C1 segment of cervical spinal cord (tissue), 14 donors: ENCODE data around the gene CHRNB4.
A peak's percentile ranks its signal among the peaks of the same experiment; 100 is the strongest.
"Not testable (repeated sequence)": the region's sequence is repeated elsewhere in the genome, so short reads cannot be mapped to it uniquely, and the experiment has no call there.

ENCODE experiments used
- DNase-seq, 14 donors: peaks; one replicate each; lab custom pipeline; 2025; lab: John Stamatoyannopoulos, UW

Gene CHRNB4, protein sequence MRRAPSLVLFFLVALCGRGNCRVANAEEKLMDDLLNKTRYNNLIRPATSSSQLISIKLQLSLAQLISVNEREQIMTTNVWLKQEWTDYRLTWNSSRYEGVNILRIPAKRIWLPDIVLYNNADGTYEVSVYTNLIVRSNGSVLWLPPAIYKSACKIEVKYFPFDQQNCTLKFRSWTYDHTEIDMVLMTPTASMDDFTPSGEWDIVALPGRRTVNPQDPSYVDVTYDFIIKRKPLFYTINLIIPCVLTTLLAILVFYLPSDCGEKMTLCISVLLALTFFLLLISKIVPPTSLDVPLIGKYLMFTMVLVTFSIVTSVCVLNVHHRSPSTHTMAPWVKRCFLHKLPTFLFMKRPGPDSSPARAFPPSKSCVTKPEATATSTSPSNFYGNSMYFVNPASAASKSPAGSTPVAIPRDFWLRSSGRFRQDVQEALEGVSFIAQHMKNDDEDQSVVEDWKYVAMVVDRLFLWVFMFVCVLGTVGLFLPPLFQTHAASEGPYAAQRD

DNA sequence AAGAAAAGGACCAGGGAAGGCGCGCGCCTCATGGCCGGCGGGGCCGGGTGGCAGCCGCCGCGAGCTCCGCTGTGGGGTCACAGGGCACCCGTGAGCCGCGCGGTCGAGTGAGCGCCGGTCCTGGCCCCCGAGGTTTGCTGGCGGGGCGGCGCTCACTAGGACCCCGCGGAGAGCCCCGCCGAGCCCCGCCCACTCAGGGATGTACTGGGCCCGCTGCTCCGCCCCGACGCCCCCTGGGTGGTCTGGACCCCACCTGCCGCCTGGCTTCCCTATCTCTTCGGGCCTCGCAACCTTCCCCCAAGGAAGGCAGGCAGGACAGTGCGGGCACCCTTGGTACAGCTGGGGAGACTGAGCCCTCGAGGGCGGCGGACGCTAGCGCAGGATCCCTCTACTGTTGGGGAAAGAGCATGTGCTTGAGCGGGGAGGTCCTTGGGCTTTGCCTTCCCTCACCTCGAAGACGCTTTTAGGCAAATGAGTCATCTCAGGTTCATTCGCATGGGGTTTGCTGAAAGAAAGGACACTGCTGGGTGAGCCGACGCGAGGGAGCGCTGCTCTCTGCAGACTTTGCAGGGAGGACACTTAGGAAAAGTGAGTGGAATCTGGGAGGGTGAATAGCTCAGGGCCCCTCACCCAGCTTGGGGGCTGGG is at the start of gene CHRNB4:
CHRNB4 (minus strand) TSS at position 109 of the 647 bp plus-strand sequence; CDS start at position 32, 77 bp downstream.
- DNase-seq: no peak

DNA sequence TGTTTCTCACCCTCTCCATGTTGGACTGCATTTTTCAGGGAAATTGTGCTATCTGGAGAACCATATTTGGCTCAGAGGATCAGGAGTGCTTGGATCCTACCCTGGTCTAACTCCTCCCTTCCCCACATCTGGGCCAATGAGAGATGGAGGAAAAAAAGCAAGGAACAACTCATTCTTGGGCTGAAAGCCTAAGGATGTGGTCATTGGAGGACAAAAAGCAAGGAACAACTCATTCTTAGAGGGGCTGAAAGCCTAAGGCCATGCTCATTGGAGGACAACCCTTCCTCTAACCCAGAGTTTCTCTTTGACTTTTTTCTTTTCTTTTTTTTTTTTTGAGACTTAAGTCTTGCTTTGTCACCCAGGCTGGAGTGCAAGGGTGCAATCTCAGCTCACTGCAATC is 48.6 kb upstream of the CHRNB4 start:
- DNase-seq: no peak

DNA sequence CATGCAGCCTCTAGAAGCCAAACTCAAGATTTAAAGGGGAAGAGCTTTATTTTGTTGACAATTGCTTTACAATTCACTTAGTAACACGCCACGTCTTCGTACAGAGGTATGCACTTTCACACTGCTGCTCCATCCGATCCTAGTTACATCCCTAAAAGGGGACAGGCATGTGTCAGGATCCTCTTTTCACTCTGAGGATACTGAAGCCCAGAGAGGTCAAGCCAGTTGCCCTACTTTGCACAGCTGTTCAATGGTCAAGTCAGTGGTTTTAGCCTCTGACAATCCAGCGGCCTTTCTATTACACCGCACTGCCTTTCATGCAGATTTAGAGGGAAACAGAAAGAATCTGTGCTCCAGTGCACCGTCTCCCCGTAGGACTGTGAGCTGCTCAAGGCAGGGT is 44.9 kb upstream of the CHRNB4 start:
- no peak for DNase-seq

DNA sequence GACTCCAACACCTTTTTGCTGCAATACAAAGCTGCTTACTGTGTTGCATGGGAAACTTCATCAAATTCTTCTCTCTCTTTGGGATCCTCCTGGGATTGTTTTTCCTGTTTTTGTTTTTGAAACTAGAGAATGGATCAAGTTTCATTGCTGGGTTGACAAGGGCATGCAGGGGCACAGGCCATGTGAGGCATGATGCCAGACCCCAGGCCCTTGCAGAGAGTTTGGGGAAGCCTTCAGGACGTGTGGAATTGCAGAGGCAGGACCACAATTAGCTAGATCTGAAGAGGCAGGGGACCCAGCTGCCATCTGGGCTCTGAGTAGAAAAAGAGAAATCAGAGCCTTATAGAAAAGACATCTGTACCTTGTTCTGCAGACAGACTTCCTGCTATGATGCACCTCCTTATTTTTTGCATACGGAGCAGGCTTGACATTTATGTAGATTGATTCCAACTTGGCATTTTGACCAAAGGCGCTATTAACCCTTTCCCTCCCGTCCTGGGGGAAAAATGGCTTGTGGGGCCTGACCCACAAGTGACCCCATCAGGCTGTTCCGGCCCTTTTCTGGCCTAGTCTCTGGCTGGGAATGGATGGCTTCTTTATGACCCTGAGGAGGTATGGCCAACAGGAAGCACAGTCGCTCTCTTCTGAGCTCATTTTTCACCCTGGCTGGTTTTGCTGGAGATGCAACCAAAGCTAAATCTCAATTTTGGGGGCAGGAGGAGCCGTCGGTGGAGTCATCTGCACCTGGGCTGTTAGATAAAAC is 44.3 kb upstream of the CHRNB4 start:
- no peak for DNase-seq

DNA sequence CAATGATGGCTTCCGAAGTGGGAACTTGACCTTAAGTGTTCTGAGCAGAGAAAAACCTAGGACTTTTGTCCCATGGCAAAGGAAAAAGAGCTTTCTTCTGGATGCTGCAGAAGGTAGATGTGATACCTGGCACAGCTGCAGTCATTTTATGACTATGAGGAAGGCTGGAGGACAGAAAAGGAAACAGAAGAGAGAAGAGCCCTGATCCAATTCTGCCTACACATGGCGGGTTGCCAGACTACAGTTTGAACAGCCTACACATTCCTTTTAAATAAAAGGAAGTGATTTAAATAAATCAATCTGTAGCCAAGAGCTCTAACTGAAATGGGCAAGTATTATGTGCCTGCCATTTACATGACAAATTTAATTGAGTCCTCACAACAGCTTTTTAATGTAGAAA is 43.6 kb upstream of the CHRNB4 start:
- DNase-seq: no peak

DNA sequence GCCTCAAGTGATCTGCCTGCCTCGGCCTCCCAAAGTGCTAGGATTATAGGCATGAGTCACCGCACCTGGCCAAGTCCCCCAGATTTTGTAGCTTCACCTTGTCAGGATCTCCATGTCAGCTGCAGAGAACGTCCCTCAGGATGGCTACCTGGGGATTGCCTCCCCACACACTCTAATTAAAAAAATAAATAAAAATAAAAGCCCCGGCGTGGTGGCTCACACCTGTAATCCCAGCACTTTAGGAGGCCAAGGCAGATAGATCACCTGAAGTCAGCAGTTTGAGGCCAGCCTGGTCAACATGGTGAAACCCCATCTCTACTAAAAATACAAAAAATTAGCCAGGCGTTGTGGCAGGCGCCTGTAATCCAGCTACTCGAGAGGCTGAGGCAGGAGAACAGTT is 42.6 kb upstream of the CHRNB4 start:
- not testable (repeated sequence) for DNase-seq

DNA sequence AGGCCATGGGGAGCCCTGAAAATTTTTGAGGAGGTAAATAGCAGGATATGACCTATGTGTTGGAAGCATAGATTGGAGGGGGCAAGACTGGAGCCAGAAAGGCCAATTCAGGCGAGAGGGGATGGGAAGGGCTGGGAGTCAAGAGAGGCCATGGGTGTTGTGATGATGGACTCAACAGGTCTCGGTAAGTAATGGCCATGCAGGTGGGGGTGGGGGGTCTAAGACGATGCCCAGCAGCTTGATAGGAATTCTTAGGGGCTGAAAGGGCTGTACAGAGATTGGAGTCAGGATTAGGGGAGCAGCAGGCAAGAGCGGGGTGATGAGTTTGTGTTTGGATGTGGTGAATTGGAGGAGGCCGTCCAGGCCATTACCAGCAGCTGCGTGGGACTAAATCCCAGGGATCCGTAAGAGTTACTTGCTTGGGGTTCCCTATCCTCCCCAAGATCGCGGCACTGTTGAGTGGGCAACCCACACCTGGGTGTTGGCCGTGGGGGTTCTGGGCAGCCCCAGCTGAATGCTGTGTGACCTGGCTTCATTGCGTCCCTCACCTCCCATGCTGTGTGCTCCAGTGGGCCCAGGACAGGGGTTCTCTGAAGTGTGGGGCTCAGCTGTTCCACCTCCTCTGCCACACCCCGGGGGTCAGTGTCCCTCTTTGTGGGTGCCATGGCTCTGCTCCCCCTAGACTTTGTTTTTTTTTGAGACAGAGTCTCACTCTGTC is 41.8 kb upstream of the CHRNB4 start:
- no peak for DNase-seq

DNA sequence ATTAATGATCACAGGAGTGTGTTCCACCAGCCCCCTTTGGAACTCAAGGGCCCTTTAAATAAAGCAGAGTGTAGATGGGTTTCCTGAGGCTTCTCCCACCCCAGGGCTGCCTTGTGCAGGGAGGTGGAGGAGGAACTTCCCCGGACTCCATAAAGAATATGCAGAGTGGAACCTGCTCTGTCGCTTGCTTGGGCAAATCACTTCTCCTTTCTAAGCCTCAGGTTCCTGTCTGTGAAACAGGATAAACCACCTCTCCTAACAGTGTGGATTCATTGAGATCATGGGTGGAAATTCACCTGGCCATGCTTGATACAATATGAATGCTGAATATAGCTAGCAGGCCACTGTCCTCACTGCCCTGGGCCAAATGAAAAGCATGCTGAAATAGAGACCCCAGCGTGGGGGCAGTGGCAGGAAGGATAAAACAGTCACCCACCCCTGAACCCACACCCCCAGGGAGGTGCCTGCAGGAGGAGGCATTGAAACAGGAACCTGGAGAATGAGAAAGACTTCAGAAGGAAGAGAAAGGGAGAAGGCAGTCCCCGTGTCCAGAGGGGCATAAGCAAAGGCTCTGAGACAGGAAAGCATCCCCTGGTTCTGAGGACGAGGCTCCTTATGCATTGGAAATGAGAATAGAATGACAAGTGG is 41.1 kb upstream of the CHRNB4 start:
- DNase-seq: no peak

DNA sequence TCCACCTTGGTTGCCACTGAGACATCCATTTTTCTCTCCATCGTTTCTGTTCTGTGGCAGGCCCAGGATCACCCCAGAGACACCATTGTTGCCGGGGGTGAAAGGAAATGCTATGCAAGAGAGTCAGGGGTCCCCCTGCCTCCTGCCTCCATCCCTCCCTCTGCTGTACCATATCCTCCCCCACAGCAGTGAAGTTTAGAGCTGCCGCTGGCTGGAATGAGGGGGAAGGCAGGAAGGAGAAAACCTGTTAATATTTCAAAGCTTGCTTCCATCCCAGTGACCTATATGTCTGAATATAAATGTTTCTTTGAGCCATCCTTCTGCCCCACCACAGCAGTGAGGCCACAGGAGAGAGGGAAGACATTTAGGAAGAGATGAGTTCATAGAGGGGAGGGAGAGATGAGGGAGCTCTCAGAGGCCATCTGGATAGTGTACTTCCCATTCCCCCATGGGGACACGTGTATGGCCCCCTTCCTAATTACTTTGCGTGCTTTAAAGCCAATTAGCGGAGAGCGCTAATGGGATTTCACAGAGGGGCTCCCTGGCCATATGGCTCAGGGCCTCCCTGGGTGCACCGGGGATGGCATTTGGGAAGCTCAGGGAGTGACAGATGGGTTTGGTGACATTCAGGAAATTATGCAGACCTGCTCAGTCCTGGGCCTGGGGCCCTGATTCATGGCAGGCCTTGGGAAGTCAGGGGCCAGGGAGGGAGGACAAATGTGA is 40.4 kb upstream of the CHRNB4 start:
- peak in 3 of 14 donors; percentile 1 to 86 (median 22) for DNase-seq

DNA sequence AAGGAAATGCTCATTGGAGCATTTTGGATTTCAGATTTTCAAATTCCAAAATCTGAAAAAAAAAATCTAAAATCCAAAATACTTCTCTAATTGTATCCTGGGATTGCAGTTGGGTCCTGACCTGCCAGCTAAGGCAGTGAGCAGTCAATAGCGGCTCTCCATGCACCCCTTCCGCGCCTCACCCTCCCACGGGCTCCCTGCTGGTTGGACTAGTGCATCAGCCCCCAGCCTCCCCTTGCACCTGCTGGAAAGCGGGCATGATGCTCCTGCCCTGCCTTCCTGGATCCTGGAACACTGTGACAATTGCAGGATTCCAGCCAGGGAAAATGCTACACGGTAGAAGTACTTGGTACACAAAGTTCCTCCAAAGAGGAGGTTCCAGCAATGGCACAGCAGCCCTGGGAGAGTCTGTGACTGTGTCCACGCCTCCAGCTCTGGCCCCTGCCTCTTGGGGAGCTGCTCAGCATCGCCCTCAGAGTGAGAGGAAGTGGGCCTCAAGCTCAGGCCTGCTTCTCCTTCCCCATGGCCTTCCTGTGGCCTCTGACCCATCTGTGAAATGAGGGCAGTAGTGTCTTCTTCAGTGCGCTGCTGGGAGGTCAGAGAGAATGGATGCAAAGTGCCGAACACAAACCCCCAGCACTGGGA is 39.5 kb upstream of the CHRNB4 start:
- DNase-seq: no peak

DNA sequence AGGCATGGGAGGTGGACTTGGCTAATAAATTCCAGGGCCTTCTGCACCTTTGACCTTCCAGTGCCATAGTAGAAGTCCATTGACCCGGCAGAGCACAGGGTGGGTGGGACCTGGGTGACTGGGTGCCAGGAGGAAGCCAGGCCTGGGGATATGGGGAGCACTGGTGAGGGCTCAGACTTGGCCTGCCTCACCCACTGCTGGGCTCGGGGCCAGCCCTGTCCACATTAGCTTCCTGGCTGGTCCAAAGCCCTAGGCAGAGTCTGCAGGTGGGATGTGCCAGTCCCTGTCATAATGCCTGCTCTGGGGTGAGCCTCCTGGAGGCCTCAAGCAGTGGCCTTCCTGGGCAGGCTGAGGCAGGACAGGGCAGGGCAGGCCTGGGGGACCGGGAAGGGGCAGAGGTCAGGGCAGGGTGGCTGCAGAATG is 38.1 kb upstream of the CHRNB4 start:
- no peak for DNase-seq

DNA sequence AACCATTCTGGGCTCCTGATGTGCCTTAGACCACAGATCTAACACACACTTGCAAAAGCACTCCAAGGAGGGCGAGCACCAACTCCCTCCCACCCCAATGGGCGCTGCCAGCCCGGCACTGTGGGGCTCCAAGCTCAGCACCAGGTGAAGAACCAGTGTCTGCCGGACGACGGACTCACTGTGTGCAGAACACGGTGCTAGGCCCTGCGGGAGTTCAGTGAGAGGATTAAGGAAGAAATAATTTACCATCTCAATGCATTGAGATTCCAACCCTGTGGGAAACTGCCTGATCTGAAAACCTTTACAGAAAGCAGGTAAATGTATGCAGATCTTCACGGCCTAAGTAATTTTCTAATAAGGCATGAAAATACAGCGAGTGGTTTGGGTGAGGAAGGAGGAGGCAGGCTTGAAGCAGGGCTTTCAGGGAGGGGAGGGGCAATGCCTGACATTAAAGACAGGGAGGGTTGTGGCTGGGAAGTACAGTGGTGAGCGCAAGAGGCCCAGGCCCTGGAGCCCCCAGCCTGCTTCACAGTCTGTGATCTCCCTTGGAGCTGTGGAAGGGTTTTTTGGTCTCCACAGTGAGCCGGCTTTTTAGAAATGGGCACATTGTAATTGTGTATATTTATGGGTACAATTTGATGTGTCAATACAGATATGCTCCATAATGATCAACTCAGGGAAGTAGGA is 35.6 kb upstream of the CHRNB4 start:
- DNase-seq: no peak

DNA sequence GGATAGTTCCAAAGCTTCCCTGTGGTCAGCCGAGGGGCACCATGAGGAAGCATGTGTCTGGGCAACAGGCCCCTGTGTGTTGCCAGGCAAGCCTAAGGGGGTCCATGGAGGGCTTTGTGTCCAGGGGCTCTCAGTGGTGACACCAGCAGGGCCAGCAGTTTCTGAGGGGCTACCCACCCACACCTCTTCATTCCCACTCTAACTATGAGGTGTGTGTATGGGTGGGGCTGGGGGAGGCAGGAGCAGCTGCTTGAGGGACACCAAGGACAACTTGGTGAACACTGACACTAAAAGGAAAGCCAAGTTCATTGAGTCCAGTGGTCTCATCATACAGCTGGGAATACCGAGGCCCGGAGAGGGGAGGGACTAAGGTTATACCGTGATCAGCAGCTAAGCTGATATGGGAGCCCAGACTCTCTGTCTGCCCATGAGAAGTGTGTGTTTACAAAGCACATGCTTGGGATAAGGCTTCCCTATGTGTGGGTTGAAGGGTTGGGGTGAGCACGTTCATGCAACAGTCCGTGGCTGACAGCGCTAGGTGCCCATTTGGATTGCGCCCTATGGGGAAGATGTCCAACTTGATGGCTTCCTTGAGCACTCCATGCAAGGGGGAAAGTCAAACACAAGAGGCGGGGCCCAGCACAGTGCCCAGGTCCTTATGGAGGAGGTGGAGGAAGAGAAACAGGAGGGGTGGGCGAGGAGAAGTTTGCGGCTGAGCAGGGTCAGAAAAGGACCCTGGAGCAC is 34.8 kb upstream of the CHRNB4 start:
- DNase-seq: no peak

DNA sequence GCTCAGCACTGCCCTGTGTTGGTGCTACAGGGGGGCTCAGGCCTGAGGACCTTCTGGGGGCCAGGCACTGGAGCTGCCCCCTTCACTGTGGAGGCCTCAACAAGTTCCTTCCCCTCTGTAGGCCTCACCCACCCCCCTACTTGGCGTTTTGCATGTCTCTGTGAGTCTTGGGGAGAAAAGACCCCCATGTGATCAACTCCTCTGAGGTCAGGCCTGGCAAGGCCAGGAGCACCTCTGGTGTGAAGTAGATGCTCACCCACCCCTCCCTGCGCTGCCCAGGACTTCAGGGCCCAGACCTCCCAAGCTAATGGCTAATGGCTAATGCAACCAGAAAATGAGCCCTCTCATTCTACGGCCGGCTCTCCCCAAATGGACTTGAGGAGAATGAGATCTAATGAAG is 34.2 kb upstream of the CHRNB4 start:
- DNase-seq: no peak

DNA sequence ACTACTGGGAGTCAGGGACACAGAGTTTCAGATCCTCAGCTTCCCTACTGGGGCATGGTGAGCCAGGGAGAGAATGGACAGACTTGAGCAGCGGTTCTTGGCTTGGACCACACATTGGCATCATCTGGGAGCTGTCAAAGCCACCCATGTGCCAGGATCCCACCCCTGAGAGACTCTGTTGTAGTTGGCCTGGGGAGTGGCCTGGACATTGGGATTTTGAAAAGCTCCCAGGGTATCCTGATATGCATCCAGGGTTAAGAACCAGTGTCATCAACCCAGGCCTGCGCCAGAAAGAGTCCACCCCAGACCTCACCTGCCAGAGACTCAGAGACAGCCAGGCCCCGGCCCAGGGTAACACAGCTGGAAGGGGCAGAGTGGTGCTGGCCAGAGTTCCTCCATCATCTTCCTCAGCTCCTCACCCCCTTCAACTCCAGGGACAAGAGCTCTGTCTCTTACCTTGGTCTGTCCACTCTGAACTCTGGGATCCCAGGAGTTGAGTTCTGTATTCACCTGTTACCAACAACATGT is 33.0 kb upstream of the CHRNB4 start:
- DNase-seq: no peak

DNA sequence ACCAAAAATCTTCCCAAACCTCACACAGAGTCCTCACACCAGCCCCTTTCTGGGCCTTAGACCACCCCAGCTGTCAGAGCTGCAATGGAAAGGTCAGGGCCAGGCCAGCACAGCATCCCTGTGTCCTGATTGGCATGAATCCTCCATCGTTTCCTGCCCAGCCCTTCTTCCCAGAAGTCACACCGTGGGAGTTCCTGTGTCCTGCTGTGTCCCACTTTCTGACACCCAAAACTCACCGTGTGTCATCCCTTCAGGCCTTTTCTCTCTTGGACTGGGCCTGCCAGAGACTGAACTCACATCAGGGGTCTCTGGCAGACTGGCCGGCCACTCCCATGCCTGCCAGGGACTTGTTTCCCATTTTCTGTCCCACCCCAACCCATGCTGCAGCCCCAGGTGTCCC is 32.5 kb upstream of the CHRNB4 start:
- DNase-seq: peak in 1 of 14 donors; percentile 7

DNA sequence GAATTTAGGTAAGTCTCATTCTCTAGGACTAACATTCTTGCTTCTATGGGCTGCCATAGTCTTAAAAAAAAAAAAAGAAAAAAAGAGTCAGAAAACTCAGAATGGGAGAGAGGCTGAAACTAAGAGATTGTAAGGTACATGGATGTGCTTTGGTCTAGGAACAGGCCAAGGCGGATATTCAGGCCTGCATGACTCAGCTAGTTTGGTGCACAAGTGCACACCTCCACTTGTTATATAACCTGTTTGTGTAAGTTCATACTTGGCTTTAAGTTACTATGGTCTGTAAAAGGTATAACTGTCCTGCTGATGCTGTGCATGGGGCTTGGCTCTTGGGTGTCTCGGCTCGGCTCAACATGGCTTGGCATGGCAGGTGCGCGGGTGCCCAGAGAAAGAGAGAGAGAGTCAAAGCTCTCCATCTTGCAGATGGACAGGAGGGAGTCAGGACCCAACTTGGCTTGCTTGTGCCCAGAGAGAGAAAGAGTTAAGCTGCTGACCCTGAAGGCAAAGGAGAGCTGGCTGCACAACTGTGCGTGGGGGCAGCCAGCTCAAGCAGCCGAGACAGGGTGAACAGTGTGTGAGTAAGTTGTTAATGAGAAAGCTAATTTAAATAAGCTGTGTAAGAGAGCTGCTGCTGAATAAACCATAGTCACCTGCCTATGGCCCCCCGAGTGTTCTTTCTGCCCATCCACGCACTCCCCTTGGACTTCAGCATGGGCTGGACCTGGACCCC is 31.4 kb upstream of the CHRNB4 start:
- DNase-seq: no peak
